GM12892 (cell line): Measurements from ENCODE around the gene SHC3.

Experiments
- POLR2A ChIP-seq: IDR thresholded peaks from 2 replicates; pipeline ENCODE4 v1.6.1; 2011; ENCODE audit warnings: low read depth, low read length, control low read depth
- POLR2AphosphoS5 ChIP-seq: IDR thresholded peaks from 2 replicates; pipeline ENCODE4 v1.6.1; 2011; ENCODE audit warnings: low read depth, low read length, control low read depth

DNA sequence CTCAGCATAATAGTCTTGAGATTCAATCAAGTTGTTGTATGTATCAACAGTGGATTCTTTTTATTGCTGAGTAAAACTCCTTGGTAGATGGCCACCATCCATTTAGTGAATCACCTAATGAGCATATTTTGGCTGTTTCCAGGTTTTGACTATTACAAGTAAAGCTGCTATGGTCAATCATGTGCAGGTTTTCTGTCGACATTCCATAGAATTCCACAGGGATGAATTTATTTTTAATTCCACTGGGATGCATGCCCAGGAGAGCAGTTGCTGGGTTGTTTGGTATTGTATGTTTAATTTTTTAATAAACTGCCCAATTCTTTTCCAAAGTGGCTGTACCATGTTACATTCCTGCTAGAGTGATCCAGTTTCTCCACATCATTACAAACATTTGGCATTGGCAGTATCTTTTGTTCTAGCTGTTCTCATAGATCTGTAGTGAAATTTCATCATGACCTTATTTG, 197.8 kb downstream of the SHC3 start:
- no peak for TF ChIP-seq POLR2A
- no peak for TF ChIP-seq POLR2AphosphoS5
